ENCODE measurements around the gene DCP2.

Gene DCP2

GRCh38 chr5:113048931-113049330 lies 72.3 kb downstream of the DCP2 start:
- no peak overlapping the region for H3K27ac Mint-ChIP-seq
- H3K4me3 Mint-ChIP-seq = no peak overlapping the region
- peaks cover 5 to 7% of the 10 kb centered on the region in 2 donors for H3K4me1 Mint-ChIP-seq (ENCODE audit: low read depth in 2 of 2)
- no peaks in the 10 kb centered on the region for H3K9me3 Mint-ChIP-seq
- ATAC-seq (replicated peaks) (no peak), DNase-seq (no peak)
- no peaks in the 10 kb centered on the region for H3K36me3 Mint-ChIP-seq (ENCODE audit: insufficient read depth)
- H3K27me3 Mint-ChIP-seq = no peaks in the 10 kb centered on the region

DNA sequence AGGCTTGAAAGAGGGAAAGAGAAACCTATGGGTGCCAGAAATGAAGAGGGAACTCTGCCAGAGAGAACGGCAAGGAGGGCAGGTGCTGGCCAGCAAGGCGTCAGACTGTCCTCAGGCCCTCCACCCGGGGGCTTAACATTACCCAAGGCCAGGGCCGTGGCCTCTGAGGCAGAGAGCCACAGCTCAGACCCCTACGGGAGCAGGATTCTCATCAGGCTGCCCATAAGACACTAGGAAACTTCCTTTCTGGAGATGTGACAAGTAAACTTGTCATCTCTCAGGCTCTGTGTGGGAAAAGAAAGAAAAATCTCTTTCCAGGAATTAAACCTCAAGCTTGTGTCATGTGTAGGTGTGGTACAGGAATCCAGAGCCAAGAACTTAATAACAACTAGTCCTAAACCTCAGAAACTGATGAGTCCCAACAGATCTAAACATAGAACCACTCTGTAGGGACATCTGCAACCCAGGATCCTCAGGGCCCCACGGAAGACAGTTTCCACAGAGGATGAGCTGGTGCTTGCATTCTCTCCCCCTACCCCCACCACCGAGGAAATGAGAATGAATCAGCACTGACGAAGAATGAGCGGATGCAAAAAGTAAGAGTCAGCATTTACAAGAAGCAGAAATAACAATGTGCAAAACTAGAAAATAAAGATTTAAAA lies 74.3 kb downstream of the DCP2 start:
- no peak for DNase-seq

GRCh38 chr5:113052041-113052795 lies 75.6 kb downstream of the DCP2 start:
- DNase-seq = no peak
- Mint-ChIP-seq H3K9me3 (no peaks in the 10 kb centered on the region), H3K27ac (peak overlapping the region in 1 of 2 donors; percentile 0), H3K27me3 (no peaks in the 10 kb centered on the region), H3K4me3 (no peak overlapping the region), H3K36me3 (ENCODE audit: insufficient read depth) (no peaks in the 10 kb centered on the region), H3K4me1 (ENCODE audit: low read depth in 2 of 2) (peaks cover 5 to 7% of the 10 kb centered on the region in 2 donors)
- ATAC-seq (replicated peaks) = no peak

More for the DNA sequence above, 74.3 kb downstream of the DCP2 start:
- H3K4me3 Mint-ChIP-seq = no peak overlapping the region
- H3K36me3 Mint-ChIP-seq (ENCODE audit: insufficient read depth) = no peaks in the 10 kb centered on the region
- ATAC-seq (replicated peaks) = no peak
- peak overlapping the region in 1 of 2 donors; percentile 0 for H3K27ac Mint-ChIP-seq
- H3K4me1 Mint-ChIP-seq (ENCODE audit: low read depth in 2 of 2) = peaks cover 5 to 7% of the 10 kb centered on the region in 2 donors
- no peaks in the 10 kb centered on the region for H3K27me3 Mint-ChIP-seq
- no peaks in the 10 kb centered on the region for H3K9me3 Mint-ChIP-seq

DNA sequence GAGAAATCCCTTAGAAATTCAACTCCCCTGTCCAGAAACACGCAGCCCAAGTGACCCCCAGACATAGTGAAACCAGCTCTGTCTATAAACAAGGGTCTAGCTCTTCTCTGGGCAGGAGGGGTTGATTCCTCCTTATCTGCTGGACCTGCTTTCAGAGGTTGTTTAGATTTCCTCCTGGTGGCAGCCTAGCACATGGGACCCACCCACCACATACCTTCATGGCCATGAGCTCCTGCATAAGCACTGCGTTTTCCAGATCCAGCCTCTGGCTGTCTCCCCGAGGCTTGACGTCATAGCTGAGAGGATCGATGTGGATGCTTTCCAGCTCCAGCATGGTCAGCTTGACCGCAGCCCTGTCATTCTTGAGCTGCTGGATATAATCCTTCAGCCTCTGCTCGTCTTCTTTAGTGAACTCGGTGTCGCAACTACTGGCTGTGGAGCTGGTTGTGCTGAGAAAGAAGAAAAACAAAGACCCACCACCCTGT lies 77.0 kb downstream of the DCP2 start:
- DNase-seq (no peak), ATAC-seq (replicated peaks) (no peak)
- H3K9me3 Mint-ChIP-seq = no peaks in the 10 kb centered on the region
- H3K4me3 Mint-ChIP-seq = no peak overlapping the region
- peak overlapping the region in 1 of 2 donors; percentile 24 for H3K27ac Mint-ChIP-seq
- no peaks in the 10 kb centered on the region for H3K27me3 Mint-ChIP-seq
- peaks cover 5 to 7% of the 10 kb centered on the region in 2 donors for H3K4me1 Mint-ChIP-seq (ENCODE audit: low read depth in 2 of 2)
- no peaks in the 10 kb centered on the region for H3K36me3 Mint-ChIP-seq (ENCODE audit: insufficient read depth)

DNA sequence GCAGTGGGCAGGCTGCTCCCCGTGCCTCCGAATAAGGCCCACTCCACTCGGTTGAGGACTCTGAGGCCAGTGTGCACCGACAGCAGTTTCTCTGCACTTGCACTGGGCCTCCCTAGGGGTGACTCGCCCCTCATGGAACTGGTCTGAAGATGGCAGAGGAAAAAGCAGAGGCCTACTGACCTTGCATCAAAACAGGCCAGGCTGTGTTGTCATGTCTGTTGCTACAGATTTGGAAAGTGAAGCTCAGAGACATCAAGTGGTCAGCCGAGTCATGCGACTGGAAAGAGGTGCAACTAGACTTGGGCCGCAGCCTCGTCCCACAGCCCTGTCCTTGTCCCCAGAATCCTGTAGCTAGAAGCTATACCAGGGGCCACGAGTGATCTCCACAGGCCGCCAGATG lies 78.3 kb downstream of the DCP2 start:
- DNase-seq (no peak), ATAC-seq (replicated peaks) (no peak)
- H3K27ac Mint-ChIP-seq = no peak overlapping the region
- H3K4me1 Mint-ChIP-seq (ENCODE audit: low read depth in 2 of 2) = peaks cover 7% of the 10 kb centered on the region in 2 donors
- H3K36me3 Mint-ChIP-seq (ENCODE audit: insufficient read depth) = no peaks in the 10 kb centered on the region
- no peaks in the 10 kb centered on the region for H3K27me3 Mint-ChIP-seq
- no peak overlapping the region for H3K4me3 Mint-ChIP-seq
- no peaks in the 10 kb centered on the region for H3K9me3 Mint-ChIP-seq

GRCh38 chr5:113056988-113057387 lies 80.4 kb downstream of the DCP2 start:
- no peak for ATAC-seq (replicated peaks)
- Mint-ChIP-seq H3K4me3 (no peak overlapping the region), H3K4me1 (ENCODE audit: low read depth in 2 of 2) (peaks cover 2 to 5% of the 10 kb centered on the region in 2 donors), H3K27me3 (no peaks in the 10 kb centered on the region), H3K27ac (no peak overlapping the region), H3K9me3 (no peaks in the 10 kb centered on the region), H3K36me3 (ENCODE audit: insufficient read depth) (no peaks in the 10 kb centered on the region)
- DNase-seq = no peak

GRCh38 chr5:113057557-113057984 lies 81.0 kb downstream of the DCP2 start:
- H3K27me3 Mint-ChIP-seq = no peaks in the 10 kb centered on the region
- no peaks in the 10 kb centered on the region for H3K9me3 Mint-ChIP-seq
- H3K36me3 Mint-ChIP-seq (ENCODE audit: insufficient read depth) = no peaks in the 10 kb centered on the region
- ATAC-seq (replicated peaks) (no peak), DNase-seq (no peak)
- H3K4me1 Mint-ChIP-seq (ENCODE audit: low read depth in 2 of 2) = peaks cover 6 to 11% of the 10 kb centered on the region in 2 donors
- H3K27ac Mint-ChIP-seq = no peak overlapping the region
- H3K4me3 Mint-ChIP-seq = no peak overlapping the region

DNA sequence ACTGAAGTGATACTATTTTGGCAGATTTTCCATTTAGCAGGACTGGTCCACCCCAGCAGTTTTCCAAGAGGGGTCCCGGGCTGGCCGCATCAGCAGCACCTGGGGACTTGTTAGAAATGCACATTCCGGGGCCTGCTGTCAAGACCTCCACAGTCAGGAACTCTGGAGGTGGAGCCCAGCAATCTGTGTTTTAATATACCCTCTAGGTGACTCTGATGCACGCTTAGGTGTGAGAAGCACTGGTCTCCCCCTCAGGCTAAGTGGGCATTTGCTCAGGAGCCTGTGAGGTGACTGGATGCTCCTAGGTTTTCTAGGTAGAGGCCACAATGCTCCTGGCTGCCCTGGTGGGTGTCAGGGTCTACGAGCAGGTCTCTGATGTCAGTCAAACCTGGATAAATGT lies 81.7 kb downstream of the DCP2 start:
- no peaks in the 10 kb centered on the region for H3K36me3 Mint-ChIP-seq (ENCODE audit: insufficient read depth)
- no peaks in the 10 kb centered on the region for H3K27me3 Mint-ChIP-seq
- H3K4me1 Mint-ChIP-seq (ENCODE audit: low read depth in 2 of 2) = peaks cover 7 to 18% of the 10 kb centered on the region in 2 donors
- no peaks in the 10 kb centered on the region for H3K9me3 Mint-ChIP-seq
- H3K27ac Mint-ChIP-seq = no peak overlapping the region
- ATAC-seq (replicated peaks) = no peak
- no peak for DNase-seq
- H3K4me3 Mint-ChIP-seq = no peak overlapping the region

- no peak for ATAC-seq (replicated peaks)
- H3K27me3 Mint-ChIP-seq = no peaks in the 10 kb centered on the region
- no peaks in the 10 kb centered on the region for H3K36me3 Mint-ChIP-seq (ENCODE audit: insufficient read depth)
- no peak for DNase-seq
- H3K9me3 Mint-ChIP-seq = no peaks in the 10 kb centered on the region
- H3K4me1 Mint-ChIP-seq (ENCODE audit: low read depth in 2 of 2) = peaks cover 7 to 23% of the 10 kb centered on the region in 2 donors
- no peak overlapping the region for H3K4me3 Mint-ChIP-seq
- H3K27ac Mint-ChIP-seq = no peak overlapping the region
Observed at GRCh38 chr5:113058706-113059226, 82.2 kb downstream of the DCP2 start.

DNA sequence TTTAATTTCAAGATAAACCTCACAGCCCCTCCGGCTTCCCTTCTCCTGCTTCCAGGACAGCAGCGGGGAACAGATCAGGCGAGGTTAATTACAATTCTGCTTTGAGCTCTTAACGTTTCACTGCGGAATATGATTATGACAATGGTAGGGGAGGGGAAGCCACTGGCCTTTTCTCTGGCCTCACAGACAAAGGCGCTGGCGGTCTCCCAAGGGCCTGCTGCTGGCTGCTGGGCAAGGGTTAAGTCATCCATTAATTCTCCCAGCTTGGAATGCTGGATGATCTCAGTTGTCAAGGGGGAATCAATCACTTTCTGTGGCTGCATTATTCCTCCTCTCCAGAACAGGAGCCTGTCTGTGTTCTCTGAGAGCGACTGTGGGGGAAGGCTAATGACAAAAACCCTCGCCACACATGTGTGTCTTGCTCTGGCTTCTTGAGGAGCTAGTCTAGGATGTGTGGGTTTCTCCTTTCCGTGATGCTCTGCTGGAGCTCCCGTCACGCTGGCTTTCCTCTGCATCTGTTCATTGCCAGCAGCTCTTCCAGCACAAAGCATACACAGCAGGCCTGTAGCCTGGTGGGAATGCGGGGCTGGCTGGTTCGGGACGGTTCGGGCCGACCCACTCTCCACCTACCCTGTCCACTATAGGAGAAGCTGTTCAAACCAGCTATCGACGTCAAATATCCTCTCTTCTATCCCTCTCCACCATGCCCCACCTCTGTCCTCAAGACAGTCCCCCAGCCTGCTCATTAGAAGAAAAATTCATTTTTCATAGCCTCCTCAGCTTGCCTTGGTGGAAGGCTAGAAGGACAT lies 82.8 kb downstream of the DCP2 start:
- DNase-seq (no peak), ATAC-seq (replicated peaks) (no peak)
- no peak overlapping the region for H3K4me3 Mint-ChIP-seq
- no peaks in the 10 kb centered on the region for H3K36me3 Mint-ChIP-seq (ENCODE audit: insufficient read depth)
- H3K4me1 Mint-ChIP-seq (ENCODE audit: low read depth in 2 of 2) = peaks cover 7 to 24% of the 10 kb centered on the region in 2 donors
- H3K9me3 Mint-ChIP-seq = no peaks in the 10 kb centered on the region
- H3K27me3 Mint-ChIP-seq = no peaks in the 10 kb centered on the region
- peak overlapping the region; percentile 64 to 85 for H3K27ac Mint-ChIP-seq

DNA sequence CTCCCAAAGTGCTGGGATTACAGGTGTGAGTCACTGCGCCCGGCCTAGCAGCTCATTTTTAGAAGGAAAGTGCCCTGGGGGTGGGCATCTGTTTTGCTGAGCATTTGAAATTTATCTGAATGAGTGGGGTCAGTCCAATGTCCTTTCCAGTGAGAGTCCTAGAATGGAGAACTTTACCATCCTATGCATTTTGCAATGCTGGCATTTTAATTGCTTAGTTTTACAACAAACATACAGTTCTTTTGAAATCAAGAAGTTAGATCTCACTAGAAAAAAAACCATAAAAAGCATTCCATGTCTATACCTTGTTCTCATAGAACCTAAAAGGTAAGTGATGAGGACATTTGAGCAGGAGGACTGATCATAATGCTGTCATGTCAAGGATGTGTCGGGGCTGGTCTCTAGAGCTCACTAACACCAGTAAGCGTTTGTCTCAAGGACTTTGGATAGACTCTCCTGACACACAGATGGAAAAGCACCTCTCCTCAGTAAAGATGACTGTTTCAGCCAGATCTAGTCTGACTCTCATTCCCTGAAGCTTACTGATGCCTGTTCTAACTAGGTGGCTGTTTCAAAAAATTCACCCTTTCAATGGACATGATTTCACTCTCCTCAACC lies 83.9 kb downstream of the DCP2 start:
- Mint-ChIP-seq H3K4me3 (no peak overlapping the region), H3K27me3 (no peaks in the 10 kb centered on the region), H3K9me3 (no peaks in the 10 kb centered on the region)

DNA sequence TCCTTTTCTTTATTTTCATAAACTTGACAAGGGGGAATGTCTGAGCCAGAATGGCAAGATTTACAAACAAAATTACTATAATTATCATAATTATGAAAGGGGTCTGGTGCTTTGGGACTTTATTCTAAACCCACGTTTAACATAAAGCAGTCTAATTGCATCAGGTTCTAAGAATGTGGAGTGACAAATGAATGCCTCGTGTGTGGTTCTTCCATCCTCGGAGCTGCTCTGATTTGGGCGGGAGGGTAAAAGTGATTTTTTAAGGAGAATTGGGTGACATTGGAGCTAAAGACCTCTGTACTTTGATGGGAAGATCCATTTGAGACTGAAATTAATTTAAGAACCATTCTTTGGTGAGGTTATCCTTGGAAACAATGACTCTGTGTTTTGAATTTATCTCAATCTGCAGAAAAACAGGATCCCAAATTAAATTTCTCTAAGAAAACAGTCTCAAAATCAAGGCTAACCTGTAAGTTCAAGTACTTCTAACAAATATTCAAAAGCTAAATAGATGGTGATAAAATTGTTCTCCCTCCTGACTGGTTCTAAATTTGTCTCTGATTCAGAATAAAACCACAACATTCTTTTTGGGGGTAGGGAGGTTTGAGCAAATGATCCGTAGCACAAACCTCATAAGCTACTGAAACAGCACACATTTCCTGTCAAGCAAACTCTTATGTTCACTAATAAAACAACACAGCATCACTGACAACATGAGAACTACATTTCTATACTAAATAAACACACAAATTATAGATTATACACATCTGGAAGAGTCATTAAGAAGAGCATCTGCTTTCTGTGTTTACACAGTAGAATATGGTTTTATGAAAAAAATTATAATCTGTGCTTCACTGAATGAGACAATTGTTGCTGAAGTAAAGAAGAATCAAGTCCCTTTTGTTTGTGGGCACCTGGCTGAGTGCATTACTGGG lies 85.5 kb downstream of the DCP2 start:
- Mint-ChIP-seq H3K4me1 (ENCODE audit: low read depth in 2 of 2) (peaks cover 7 to 24% of the 10 kb centered on the region in 2 donors), H3K4me3 (peak overlapping the region in 1 of 2 donors; percentile 26), H3K27me3 (no peaks in the 10 kb centered on the region)

More for the DNA sequence above, 83.9 kb downstream of the DCP2 start:
- no peak for ATAC-seq (replicated peaks)
- peak overlapping the region in 1 of 2 donors; percentile 64 for H3K27ac Mint-ChIP-seq
- peaks cover 7 to 24% of the 10 kb centered on the region in 2 donors for H3K4me1 Mint-ChIP-seq (ENCODE audit: low read depth in 2 of 2)
- DNase-seq = no peak
- H3K36me3 Mint-ChIP-seq (ENCODE audit: insufficient read depth) = no peaks in the 10 kb centered on the region

More for the DNA sequence above, 85.5 kb downstream of the DCP2 start:
- no peaks in the 10 kb centered on the region for H3K9me3 Mint-ChIP-seq
- H3K27ac Mint-ChIP-seq = peak overlapping the region; percentile 64 to 74
- ATAC-seq (replicated peaks) (no peak), DNase-seq (no peak)
- H3K36me3 Mint-ChIP-seq (ENCODE audit: insufficient read depth) = no peaks in the 10 kb centered on the region

Data from effector memory CD8-positive, alpha-beta T cell (primary cell).